NCI-H2196 treated with DMSO at 0.1 percent for 48 hours (cell line): Measurements from ENCODE around the gene TANGO6.

Experiments
- DNase-seq: peaks from one replicate; lab custom pipeline; 2025; ENCODE audit not compliant: unreplicated experiment; lab: John Stamatoyannopoulos, UW

Gene TANGO6

DNA sequence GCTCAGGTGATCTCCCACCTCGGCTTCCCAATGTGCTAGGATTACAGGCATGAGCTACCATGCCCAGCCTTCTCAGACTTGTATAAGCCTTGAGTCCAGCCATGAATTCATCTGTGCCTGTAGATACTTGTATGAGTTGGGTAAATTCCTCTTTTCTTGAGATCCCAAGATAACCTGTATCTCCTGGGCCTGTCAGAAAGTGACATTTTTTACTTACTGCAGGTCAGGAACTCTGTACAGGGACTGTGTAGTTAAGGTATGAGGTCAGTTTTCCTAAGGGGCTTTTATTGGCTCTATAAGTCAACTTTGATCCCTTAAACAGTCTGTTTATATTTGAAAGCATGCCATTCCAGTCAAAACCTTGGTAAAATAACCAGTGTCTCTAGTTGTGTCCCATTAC is 155.8 kb downstream of the TANGO6 start:
- DNase-seq: no peak

DNA sequence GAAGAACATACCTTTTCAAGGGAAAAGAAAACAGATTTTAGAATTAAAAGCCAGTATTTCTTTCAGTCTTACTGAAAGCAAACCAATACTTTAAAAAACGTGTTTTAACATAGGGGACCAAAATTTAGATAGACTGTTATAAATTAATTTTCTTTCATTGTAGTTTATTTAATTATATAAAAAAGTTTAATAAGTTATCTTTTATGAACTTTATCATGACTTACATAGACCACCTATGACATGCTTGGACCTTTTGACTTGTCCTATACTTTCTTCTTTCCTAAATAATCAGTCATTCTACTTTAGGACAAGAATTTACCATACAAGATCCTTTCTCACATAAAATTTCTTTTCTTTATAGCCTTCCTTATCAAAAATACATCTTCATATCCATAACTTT is 160.2 kb downstream of the TANGO6 start:
- DNase-seq: no peak

DNA sequence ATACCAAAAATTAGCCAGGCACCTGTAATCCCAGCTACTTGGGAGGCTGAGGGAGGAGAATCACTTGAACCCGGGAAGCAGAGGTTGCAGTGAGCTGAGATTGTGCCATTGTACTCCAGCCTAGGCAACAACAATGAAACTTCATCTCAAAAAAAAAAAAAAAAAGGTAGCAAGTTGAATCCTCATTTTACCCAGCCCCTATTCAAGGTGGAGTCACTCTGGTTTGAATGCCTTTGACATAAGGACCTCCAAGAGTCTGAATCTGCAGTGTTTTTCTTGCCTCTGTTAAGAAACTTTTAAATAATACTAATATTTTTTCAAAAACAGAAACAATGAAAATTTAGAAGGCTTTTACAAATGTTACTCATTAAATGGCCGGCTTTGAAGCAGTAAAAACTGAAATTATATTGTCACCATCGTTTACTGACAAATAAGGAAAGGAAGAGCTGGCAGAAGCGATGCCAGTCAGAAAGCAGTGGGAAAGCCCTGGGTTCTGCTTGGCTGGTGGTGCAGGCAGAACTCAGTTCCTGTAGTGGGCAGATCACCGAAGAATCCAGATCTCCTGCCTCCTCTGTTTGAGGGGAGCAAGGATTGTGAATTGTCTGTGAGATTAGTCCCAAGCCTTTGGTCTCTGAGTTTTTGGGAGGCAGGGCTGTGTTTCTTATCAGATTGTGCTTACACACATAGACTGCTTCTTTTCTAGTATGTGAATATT is 162.5 kb downstream of the TANGO6 start:
- no peak for DNase-seq

DNA sequence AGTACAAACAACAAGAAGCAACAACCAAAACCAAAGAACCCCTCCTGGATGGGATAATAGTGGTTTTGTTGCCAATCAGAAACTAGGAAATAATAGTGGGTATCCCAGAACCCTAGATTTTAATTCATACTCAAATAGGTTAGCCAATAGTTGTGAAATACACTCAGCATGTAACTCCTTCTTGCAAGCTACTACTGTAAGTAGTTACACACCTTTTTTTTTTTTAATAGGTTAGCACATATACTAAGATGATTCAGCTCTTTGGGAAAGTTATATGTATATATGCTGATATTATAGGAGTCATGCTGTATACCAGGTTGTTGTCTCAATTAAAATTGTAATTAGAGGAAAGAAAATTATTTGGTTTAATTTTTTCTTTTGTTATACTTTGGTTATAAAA is 169.6 kb downstream of the TANGO6 start:
- DNase-seq: no peak

DNA sequence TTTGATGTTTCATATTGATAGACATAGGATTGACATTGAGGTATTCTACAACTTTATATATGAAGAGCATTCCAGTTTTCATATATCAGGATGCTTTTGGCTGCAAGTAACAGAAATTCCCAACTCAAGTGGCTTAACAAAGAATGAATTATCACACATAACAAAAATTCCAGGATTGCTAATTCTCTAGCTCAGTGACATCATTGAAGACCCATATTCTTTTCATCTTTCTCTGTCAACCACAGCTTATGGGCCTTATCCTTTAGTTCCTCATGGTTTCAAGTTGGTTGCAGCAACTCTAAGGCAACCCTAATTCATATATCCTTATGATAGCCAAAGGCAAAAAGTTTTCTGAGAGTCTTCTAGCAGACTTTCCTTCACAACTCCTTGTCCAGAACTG is 170.7 kb downstream of the TANGO6 start:
- DNase-seq: no peak

DNA sequence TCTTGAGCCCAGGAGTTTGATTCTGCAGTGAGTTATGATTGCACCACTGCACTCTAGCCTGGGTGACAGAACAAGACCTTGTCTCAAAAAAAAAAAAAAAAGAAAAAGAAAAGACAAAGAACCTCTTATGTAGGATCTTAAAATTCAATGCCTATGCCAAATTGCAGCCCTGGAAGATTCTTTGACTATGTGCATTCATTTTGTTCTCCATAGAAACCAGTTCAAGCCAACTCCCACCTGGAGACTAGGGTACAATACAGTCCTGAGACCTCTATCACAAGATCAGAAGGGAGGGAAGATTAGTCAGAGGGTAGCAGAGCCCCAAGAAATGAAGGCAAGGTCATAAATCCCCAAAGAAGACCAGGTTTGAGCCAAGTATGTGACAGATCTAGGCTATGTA is 171.5 kb downstream of the TANGO6 start:
- DNase-seq: no peak

DNA sequence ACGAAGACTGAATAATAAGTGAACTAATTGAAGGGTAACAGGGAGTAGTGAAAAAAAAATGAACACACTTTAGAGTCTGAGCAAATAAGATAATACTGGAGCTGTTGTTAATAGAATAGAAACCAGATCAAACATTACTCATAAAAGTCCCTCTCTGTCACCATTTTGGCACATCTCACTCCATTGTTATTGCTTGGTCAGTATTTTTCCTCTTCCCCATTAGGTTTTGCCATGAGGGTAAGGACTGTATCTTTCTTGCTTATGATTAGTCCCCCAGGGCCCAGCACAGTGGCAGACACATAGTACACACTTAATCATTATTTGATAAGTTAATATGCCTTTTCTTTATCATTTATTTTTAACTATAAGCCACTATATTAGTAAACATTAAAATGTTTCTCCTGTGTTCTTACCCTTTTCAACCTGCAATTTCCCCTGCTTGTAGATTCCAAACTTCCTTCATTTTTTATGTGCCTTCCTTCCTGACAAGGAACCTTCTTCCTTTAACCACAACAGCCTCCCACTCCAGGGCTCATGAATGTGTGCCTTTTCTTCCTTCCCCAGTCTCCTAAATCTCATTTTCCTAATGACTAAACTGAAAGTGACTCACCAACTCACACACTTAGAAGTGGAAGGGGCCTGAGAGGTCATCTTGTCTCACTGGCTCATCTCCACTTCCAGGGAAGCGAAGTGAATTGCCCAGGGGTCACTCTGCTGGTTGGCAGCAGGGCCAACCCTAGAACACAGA is 173.9 kb downstream of the TANGO6 start:
- no peak for DNase-seq

DNA sequence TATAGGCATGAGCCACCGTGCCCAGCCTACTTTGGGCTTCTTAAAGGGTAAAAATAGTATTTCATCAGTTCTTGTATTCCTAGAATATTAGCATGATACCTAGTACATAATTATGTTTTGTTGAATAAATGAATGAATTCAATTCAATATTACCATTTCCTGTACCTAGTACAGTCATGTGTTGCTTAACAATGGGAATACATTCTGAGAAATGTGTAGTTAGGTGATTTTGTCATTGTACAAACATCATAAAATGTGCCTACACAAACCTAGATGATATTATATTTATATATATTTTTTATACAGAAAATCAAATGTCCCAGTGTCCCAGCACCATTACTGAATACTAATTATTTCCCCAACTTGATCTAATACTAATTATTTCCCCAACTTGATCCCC is 176.5 kb downstream of the TANGO6 start:
- no peak for DNase-seq

DNA sequence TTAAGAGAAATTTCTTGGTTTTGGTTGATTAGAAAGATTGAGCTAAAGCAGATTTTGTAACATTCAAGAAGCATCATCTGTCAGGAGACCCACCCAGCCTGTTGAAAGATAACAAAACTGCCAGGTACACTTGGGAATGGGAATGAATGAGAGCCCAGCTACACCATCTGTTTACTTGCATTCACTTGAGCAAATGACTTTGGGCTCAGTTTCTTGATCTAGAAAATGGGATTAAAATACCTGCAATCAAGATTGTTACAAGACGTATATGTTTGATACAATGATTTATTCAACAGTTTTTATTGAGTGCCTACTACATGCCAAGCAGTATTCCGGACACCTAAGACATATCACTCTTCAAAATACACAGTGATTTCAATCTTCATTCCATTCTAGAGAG is 185.8 kb downstream of the TANGO6 start:
- DNase-seq: no peak

DNA sequence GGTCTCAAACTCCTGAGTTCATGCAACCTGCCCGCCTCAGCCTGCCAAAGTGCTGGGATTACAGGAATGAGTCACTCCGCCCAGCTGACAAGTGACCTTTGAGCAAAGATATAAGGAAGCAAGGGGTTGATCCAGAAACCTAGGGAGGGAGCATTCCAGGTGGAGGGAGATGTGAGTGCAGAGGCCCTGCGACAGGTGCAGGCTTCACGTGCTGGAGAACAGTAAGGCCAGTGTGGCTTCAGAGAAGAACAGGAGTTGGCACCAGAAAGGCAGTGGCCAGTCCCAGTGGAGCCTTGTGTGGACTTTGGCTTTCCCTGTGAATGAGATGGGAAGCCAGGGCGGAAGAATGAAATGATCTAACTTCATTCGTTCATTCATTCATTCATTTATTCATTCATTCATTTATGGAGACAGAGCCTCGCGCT is 188.6 kb downstream of the TANGO6 start:
- DNase-seq: no peak

DNA sequence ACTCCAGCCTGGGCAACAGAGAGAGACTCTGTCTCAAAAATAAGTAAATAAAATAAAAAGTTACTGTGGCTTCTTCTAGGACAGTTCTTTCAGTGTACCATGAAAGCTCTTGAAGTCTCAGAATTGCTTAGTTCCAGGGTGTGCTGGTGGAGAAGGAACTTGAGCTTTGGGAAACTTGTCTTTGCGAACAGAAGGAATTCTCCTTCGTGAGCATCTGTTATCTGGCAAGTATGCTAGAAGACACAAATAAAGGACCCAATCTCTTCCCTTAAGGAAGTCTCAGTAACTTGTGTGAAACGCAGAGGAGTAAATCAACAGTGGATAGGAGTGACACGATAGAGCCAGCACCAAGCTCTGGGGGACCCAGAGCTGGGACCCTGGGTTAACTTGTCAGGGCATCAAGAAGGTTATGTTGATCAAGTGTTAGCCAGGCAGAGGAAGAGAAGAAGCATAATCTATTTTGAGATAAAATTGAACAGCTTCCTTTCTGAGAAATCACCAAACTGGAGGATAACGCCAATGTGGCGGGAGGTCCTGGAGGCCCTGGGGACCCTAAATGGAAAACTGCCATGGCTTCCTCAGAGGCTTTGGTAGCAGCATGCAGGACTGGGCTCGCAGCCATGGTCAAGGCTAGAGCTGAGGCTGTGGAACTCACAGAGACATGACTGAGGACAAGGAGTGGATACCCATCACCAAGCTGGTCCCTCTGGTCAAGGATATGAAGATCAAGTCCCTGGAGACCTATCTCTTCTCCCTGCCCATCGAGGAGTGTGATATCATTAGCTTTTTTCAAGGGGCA is 190.0 kb downstream of the TANGO6 start:
- DNase-seq: no peak

DNA sequence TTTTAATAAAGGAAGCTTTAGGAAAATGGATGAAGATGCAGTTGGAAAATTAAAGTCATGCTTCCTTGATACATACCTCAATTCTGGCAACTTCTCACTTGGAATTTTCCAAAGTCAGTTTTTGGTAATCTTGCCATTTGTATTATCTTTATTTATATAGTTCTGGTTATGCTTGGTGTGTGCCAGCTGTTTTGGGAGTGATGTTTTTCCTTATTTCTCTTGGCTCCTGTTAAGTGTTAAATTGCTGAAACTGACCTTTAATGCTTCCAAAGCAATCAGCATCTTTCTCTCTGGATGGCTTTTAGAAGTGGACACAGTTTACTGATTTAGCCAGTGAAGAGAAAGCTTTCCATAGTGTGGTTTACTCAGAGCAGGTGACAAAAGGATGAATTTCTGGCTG is 192.0 kb downstream of the TANGO6 start:
- DNase-seq: no peak

DNA sequence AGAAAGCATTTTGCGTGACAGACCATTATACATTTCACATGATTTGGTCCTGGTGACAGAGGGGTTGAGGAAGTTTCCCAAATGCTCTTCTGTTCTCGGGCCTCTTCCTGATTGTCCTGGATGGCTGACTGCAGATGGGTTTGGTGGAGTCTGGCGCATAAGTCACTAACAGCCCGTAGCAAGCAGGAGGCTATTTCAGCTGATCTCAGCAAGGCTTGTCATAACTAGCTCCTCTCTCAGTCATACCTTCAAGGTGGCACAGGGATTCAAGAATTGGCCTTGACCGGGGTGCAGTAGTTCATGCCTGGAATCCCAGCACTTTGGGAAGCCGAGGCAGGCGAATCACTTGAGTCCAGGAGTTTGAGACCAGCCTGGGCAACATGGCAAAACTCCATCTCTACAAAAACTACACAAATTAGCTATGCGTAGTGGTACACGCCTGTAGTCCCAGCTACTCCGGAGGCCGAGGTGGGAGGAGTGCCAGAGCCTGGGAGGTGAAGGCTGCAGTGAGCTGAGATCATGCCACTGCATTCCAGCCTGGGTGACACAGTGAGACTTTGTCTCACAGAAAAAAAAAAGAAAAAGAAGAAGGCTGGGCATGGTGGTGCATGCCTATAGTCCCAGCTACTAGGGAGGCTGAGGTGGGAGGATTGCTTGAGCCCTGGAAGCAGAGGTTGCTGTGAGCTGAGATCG is 193.2 kb downstream of the TANGO6 start:
- DNase-seq: no peak

DNA sequence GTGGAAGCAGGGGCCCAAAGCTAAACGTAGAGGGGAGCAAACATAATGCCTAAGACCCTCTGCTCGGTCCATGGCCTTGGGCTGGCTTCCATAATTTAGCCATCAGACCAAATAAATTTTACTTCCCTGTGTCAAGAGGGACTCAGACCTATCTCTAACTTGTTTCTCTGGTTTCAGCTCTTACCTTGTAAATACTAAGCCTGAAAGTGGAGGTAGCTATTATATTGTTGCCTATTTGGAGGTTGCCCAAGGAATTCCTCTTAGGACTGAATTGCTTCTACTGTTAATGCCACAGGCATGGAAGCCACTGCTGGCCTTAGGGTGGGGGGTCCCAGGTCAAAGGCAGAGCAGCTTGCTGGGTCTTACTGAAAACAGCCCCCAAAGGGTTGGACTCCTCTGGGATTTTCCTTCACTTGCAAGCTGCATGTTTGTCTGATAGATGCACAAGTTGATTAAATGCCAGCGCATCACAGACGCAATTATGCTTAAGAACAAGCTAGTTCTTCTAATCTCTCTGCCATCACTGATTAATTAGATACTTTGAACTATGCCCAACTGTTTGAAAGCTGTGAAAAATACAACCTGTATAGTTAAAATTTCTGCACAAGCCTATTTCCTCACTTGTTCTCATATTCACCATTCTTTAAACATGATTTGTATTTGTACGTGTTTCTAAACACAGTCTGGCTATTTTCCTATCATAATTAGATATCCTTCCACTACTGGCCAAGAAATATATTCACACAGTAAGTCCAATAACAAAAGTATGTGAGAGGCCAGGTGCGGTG is 194.2 kb downstream of the TANGO6 start:
- no peak for DNase-seq

DNA sequence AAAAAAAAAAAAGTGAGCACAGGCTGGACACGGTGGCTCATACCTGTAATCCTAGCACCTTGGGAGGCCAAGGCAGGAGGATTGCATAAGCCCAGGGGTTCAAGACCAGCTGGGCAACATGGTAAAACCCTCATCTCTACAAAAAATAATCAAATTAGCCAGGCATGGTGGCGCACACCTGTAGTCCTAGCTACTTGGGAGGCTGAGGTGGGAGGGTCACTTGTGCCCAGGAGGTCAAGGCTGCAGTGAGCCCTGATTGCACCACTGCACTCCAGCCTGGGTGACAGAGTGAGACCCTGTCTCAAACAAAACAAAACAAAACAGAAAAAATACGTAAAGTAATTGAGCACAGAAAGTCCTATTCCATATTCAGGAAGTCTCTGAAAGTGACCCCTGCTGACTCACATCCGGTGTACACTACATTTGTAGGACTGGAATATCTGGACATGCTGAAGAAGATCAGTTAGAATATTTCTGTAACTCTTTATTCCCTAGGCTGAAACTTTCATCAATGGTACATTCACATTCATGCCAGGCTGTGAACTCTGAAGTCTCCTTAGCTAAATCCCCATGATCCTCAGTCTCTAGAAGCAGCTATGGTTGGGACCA is 196.1 kb downstream of the TANGO6 start:
- DNase-seq: no peak

DNA sequence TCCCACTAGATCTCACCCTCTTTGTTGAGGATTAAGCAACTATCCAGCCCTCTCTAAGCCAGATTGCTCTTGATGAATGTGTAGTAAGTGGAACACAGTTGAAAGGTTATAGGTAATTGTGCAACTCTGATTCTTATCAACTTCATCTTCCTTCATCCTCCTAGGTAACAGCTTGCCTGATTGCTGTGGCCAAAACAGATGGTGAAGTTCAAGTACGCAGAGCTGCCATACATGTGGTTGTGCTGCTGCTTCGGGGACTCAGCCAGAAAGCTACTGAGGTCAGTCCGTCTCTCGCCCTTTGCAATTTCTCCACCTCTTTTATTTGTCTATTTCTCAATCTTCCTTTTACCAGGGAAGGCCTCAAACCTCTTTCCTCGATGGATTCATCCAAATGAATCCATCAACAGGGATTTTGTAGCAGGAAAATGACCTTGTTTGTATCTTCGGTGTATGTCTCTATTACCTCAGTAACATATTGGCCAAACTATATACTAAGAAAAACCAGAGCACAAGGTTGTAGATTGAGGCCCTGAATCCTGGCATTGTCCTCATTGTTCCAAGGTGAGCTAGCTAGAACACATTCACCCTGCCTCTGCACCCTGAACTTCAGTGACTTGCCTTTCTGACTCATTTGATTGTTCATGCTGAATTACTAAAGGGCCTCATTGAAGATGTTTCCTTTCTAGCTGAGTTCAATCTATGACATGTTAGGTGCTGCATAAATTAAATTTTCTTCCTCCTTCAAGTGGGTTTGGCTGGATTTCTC is 197.0 kb downstream of the TANGO6 start:
- DNase-seq: no peak

DNA sequence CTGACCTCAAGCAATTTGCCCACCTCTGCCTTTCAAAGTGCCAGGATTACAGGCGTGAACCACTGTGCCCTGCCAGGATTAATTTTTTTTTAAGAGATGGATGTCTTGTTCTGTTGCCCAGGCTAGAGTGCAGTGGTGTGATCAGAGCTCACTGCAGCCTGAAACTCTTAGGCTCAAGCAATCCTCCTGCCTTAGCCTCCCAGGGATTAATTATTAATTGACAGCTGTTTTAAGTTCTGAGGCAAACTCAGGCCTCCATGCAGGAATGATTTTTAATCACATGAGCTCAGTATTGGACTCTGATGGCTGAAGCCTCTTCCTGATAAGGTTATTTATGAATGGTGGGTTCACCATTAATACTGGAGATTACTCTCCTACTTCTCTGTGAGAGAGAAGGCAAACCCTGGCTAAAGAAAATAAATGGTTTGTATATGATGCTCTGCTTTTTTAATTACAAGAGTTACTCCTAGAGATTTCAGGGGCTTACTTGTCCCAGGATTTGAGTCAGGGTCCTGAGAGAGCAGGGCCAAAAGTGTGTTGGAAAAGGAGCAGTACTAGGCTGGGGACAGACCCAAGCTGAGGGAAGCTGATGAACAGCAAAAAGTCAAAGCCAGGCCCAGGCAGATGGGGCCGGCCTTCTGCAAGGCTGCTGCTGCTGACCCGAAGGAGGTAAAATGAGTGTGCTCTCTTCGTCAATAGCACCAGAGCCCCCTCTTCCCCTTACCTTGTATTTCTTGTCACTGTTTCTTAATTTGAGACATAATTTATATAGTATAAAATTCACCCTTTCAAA is 205.2 kb downstream of the TANGO6 start:
- no peak for DNase-seq

DNA sequence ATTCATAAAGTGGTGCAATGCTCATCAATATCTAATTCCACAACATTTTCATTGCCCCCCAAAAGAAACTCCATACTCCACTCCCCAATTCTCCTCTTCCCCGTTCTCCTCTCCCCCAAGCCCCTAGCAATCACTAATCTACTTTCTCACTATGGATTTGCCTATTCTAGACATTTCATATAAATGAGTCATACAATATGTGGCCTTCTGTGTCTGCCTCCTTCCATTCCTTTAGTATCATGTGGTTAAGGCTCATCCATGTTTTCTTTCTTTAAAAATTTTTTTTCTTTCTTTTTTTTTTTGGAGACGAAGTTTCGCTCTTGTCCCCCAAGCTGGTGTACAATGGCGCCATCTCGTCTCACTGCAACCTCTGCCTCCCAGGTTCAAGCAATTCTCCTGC is 205.8 kb downstream of the TANGO6 start:
- DNase-seq: no peak
